ENCODE measurements around the gene IGSF10. TPM values are rescaled to one million over a fixed set of nuclear protein-coding genes. Genes with fewer than 3 reads are reported as not detected.

IGSF10 gene
- total RNA-seq, 1 experiment from 2014 or later, result 0.24 TPM

DNA sequence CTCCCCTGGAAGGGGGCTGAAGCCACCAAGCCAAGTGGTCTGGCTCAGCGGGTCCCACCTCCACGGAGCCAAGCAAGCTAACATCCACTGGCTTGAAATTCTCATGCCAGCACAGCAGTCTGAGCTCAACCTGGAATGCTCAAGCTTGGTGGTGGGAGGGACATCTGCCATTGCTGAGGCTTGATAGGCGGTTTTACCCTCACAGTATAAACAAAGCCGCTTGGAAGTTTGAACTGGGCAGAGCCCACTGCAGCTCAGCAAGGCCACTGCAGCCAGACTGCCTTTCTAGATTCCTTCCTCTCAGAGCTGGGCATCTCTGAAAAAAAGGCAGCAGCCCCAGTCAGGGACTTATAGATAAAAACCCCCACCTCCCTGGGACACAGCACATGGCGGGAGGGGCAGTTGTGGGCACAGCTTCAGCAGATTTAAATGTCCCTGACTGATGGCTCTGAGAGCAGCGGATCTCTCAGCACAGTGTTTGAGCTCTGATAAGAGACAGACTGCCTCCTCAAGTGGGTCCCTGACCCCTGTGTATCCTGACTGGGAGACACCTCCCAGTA is 23.2 kb upstream of the IGSF10 start:
- no peaks in the 10 kb centered on the region for H3K9me3 Mint-ChIP-seq (ENCODE audit: low read depth, unreplicated experiment)
- H3K4me1 Mint-ChIP-seq (ENCODE audit: low read depth, unreplicated experiment), result peaks cover 12% of the 10 kb centered on the region
- intact Hi-C loops (cut with micrococcal nuclease; ENCODE audit: unreplicated experiment), result no loop called here
- no TSS peak for BruUV-seq (replicated peaks)
- H3K4me3 Mint-ChIP-seq (ENCODE audit: low read depth, unreplicated experiment), result no peak overlapping the region
- no peak for DNase-seq
- CTCF ChIA-PET, result no interaction called here
- TF ChIP-seq, protein P1, sequence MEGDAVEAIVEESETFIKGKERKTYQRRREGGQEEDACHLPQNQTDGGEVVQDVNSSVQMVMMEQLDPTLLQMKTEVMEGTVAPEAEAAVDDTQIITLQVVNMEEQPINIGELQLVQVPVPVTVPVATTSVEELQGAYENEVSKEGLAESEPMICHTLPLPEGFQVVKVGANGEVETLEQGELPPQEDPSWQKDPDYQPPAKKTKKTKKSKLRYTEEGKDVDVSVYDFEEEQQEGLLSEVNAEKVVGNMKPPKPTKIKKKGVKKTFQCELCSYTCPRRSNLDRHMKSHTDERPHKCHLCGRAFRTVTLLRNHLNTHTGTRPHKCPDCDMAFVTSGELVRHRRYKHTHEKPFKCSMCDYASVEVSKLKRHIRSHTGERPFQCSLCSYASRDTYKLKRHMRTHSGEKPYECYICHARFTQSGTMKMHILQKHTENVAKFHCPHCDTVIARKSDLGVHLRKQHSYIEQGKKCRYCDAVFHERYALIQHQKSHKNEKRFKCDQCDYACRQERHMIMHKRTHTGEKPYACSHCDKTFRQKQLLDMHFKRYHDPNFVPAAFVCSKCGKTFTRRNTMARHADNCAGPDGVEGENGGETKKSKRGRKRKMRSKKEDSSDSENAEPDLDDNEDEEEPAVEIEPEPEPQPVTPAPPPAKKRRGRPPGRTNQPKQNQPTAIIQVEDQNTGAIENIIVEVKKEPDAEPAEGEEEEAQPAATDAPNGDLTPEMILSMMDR (IDR thresholded peaks at IDR 0.05; ENCODE audit: unreplicated experiment), result no peak
- H3K27me3 Mint-ChIP-seq (ENCODE audit: unreplicated experiment), result no peaks in the 10 kb centered on the region
- H3K27ac Mint-ChIP-seq (ENCODE audit: unreplicated experiment), result no peak overlapping the region
- no peaks in the 10 kb centered on the region for H3K36me3 Mint-ChIP-seq (ENCODE audit: insufficient read depth, unreplicated experiment)

DNA sequence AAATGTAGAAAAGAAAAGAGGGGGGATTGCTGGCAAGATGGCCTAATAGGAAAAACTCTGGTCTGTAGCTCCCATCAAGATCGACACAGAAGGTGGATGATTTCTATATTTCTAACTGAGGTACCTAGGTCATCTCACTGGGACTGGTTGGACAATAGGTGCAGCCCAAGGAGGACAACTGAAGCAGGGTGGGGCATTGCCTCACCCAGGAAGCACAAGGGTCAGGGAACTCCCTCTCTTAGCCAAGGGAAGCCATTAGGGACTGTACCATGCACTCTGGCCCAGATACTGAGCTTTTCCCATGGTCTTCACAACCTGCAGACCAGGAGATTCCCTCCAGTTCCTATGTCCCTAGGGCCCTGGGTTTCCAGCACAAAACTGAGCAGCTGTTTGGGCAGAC is 22.6 kb upstream of the IGSF10 start:
- TF ChIP-seq, protein P1 (IDR thresholded peaks at IDR 0.05; ENCODE audit: unreplicated experiment), result no peak
- Mint-ChIP-seq H3K4me3 (ENCODE audit: low read depth, unreplicated experiment) (no peak overlapping the region), H3K9me3 (ENCODE audit: low read depth, unreplicated experiment) (no peaks in the 10 kb centered on the region), H3K27me3 (ENCODE audit: unreplicated experiment) (no peaks in the 10 kb centered on the region), H3K4me1 (ENCODE audit: low read depth, unreplicated experiment) (peaks cover 12% of the 10 kb centered on the region), H3K36me3 (ENCODE audit: insufficient read depth, unreplicated experiment) (no peaks in the 10 kb centered on the region), H3K27ac (ENCODE audit: unreplicated experiment) (no peak overlapping the region)
- no peak for DNase-seq
- CTCF ChIA-PET, result interaction anchor here (0.8 to 1.1 kb wide), 2 partner anchors 49 to 282 kb away, joined by 3 to 4 read pairs; no protein-coding TSS in a partner anchor
- intact Hi-C loops (cut with micrococcal nuclease; ENCODE audit: unreplicated experiment), result no loop called here
- BruUV-seq (replicated peaks), result no TSS peak

DNA sequence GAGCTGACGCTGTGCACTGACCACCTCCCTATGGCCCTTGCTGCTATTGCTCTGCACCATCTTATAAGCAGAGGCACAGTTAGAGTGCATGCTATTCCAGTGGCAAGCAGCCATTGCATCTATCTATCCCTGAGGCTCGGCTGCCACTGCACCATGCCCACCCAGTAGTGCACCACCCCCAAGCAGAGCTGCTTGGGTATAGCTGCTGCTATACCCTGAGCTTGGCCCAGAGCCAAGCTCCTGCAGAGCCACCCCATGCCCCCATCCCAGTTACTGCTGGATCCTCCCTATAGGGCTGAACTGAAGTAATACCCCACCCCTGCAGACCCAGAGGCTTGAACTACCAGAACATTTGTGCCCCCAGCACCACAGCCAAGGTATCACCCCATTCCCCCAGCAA is 19.6 kb upstream of the IGSF10 start:
- Mint-ChIP-seq H3K4me1 (ENCODE audit: low read depth, unreplicated experiment) (peaks cover 12% of the 10 kb centered on the region), H3K27ac (ENCODE audit: unreplicated experiment) (no peak overlapping the region), H3K36me3 (ENCODE audit: insufficient read depth, unreplicated experiment) (no peaks in the 10 kb centered on the region), H3K4me3 (ENCODE audit: low read depth, unreplicated experiment) (no peak overlapping the region), H3K9me3 (ENCODE audit: low read depth, unreplicated experiment) (no peaks in the 10 kb centered on the region), H3K27me3 (ENCODE audit: unreplicated experiment) (no peaks in the 10 kb centered on the region)
- no peak for DNase-seq
- CTCF ChIA-PET, result no interaction called here
- TF ChIP-seq, protein P1 (IDR thresholded peaks at IDR 0.05; ENCODE audit: unreplicated experiment), result no peak
- intact Hi-C loops (cut with micrococcal nuclease; ENCODE audit: unreplicated experiment), result no loop called here
- BruUV-seq (replicated peaks), result no TSS peak

DNA sequence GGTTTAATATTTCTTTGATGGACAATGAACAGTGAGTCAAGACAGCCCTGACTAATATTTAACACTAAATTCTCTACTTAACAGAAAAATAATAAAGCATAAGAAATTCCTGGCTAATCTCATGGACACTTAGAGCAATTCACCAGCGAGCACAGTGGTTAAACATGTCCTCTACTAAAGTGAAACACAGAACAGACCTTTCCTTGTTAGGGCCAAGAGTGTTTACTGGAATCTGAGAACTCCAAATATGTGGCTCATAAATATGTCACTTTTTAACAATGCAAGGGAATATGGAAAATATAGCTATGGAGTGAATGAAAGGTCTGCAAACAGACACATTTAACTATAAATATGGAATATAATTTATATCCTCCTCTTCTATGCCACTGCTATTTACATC is 18.6 kb upstream of the IGSF10 start:
- Mint-ChIP-seq H3K27ac (ENCODE audit: unreplicated experiment) (no peak overlapping the region), H3K4me1 (ENCODE audit: low read depth, unreplicated experiment) (peaks cover 12% of the 10 kb centered on the region), H3K9me3 (ENCODE audit: low read depth, unreplicated experiment) (no peaks in the 10 kb centered on the region), H3K36me3 (ENCODE audit: insufficient read depth, unreplicated experiment) (no peaks in the 10 kb centered on the region), H3K27me3 (ENCODE audit: unreplicated experiment) (no peaks in the 10 kb centered on the region), H3K4me3 (ENCODE audit: low read depth, unreplicated experiment) (no peak overlapping the region)
- intact Hi-C loops (cut with micrococcal nuclease; ENCODE audit: unreplicated experiment), result no loop called here
- no TSS peak for BruUV-seq (replicated peaks)
- DNase-seq, result no peak
- CTCF ChIA-PET, result interaction anchor here (0.7 to 1.9 kb wide), 3 partner anchors 11 to 360 kb away, joined by 3 to 5 read pairs (median 4); no protein-coding TSS in a partner anchor
- TF ChIP-seq, protein P1 (IDR thresholded peaks at IDR 0.05; ENCODE audit: unreplicated experiment), result no peak

Data from Calu3 (cell line).